Parathyroid adenoma (tissue), 2 donors: ENCODE data around the gene HPN.
"Not testable (repeated sequence)": the region's sequence is repeated elsewhere in the genome, so short reads cannot be mapped to it uniquely, and the experiment has no call there.

Source experiments
- H2AFZ ChIP-seq: fragments of 300-600 bp; sonication (generic); one replicate; pipeline ENCODE4 v1.7.0; 2017; ENCODE audit warnings: antibody characterized with exemption, mild to moderate bottlenecking
- H3K27ac ChIP-seq: fragments of 300-600 bp; sonication (generic); one replicate; pipeline ENCODE4 v1.7.0; 2017
- H3K27me3 ChIP-seq: fragments of 300-600 bp; sonication (generic); one replicate; pipeline ENCODE4 v1.7.0; 2017; ENCODE audit warnings: low read length; ENCODE audit not compliant: control insufficient read depth, insufficient read depth
- H3K36me3 ChIP-seq: fragments of 300-600 bp; sonication (generic); one replicate; pipeline ENCODE4 v1.7.0; 2017; ENCODE audit warnings: low read length; ENCODE audit not compliant: control insufficient read depth, insufficient read depth
- H3K4me1 ChIP-seq: fragments of 300-600 bp; sonication (generic); one replicate; pipeline ENCODE4 v1.7.0; 2017; ENCODE audit warnings: control low read depth
- H3K4me2 ChIP-seq: fragments of 300-600 bp; sonication (generic); one replicate; pipeline ENCODE4 v1.7.0; 2017; ENCODE audit warnings: low read length
- H3K4me3 ChIP-seq: fragments of 300-600 bp; sonication (generic); one replicate; pipeline ENCODE4 v1.7.0; 2017; ENCODE audit warnings: low read depth, low read length
- H3K79me2 ChIP-seq: fragments of 300-600 bp; sonication (generic); one replicate; pipeline ENCODE4 v1.7.0; 2017; ENCODE audit warnings: control low read depth
- H3K9ac ChIP-seq: fragments of 300-600 bp; sonication (generic); one replicate; pipeline ENCODE4 v1.7.0; 2017; ENCODE audit warnings: mild to moderate bottlenecking
- H3K9me3 ChIP-seq: fragments of 300-600 bp; sonication (generic); one replicate; pipeline ENCODE4 v1.7.0; 2017; ENCODE audit warnings: low read length; ENCODE audit not compliant: control insufficient read depth
- TF ChIP-seq, protein P1 (sequence below): fragments of 300-600 bp; sonication (generic); IDR thresholded peaks from one replicate; pipeline ENCODE4 v1.7.0; 2017; ENCODE audit warnings: antibody characterized with exemption, mild to moderate bottlenecking
- donor health status: primary hyperparathyroidism.

Gene HPN

DNA sequence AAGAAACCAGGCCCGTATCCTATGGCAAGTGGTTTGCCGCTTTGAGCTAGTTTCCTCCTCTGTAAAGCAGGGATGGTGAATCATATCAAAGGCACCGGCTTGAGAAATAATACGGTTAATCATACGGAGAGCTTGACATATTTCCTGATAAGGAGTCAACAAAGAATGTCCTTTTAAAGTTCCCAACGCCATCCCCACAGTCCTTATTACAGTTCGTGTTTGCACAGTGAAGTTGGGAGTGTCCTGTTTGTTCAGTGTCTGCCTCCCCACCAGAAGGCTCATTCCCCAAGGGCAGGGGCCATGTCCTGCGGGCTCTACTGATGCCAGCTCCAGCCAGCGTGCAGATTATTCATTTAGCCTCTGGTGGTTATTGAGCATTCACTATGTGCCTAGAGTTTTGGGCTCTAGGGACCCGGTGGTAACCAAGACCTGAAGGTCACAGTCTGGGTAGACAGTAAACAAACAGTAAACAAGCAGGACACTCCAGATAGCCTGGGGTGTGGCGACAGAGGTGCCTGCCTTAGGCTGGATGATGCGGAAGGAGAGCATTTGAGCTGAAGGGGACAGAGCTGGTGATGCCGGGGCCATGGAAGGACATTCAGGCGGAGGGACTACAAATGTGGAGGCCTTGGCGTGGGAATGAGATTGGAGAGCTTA is 35.1 kb upstream of the HPN start:
- no peaks in the 10 kb centered on the region for H3K9me3 ChIP-seq
- H3K9ac ChIP-seq = no peak overlapping the region
- H3K4me3 ChIP-seq = no peak overlapping the region
- H3K36me3 ChIP-seq = no peaks in the 10 kb centered on the region
- no peak overlapping the region for H3K4me2 ChIP-seq
- no peaks in the 10 kb centered on the region for H3K27me3 ChIP-seq
- H3K27ac ChIP-seq = peak overlapping the region; percentile 19
- TF ChIP-seq, protein P1, sequence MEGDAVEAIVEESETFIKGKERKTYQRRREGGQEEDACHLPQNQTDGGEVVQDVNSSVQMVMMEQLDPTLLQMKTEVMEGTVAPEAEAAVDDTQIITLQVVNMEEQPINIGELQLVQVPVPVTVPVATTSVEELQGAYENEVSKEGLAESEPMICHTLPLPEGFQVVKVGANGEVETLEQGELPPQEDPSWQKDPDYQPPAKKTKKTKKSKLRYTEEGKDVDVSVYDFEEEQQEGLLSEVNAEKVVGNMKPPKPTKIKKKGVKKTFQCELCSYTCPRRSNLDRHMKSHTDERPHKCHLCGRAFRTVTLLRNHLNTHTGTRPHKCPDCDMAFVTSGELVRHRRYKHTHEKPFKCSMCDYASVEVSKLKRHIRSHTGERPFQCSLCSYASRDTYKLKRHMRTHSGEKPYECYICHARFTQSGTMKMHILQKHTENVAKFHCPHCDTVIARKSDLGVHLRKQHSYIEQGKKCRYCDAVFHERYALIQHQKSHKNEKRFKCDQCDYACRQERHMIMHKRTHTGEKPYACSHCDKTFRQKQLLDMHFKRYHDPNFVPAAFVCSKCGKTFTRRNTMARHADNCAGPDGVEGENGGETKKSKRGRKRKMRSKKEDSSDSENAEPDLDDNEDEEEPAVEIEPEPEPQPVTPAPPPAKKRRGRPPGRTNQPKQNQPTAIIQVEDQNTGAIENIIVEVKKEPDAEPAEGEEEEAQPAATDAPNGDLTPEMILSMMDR = no peak
- H3K79me2 ChIP-seq = peaks cover 8% of the 10 kb centered on the region
- no peaks in the 10 kb centered on the region for H3K4me1 ChIP-seq
- no peak overlapping the region for H2AFZ ChIP-seq

DNA sequence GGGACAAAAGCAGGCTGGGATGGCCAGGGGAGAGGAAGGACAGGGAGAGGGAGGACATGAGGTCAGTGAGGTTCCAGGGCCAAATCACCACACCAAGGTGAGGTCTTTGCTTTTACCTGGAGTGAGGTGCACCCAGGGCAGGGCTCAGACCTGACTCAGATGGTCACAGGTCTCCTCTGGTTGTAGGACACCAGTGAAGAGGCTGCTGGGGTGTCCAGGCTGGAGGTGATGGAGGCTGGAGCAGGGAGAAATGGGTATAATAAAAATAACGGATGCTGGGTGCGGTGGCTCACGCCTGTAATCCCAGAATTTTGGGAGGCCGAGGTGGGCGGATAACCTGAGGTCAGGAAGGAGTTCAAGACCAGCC is 34.5 kb upstream of the HPN start:
- Histone ChIP-seq H3K9me3 (no peaks in the 10 kb centered on the region), H3K27ac (peak overlapping the region; percentile 19), H3K4me2 (no peak overlapping the region), H3K27me3 (no peaks in the 10 kb centered on the region), H3K36me3 (no peaks in the 10 kb centered on the region), H2AFZ (no peak overlapping the region), H3K4me1 (no peaks in the 10 kb centered on the region), H3K79me2 (peaks cover 8% of the 10 kb centered on the region), H3K9ac (no peak overlapping the region), H3K4me3 (no peak overlapping the region)
- TF ChIP-seq, protein P1 = no peak

DNA sequence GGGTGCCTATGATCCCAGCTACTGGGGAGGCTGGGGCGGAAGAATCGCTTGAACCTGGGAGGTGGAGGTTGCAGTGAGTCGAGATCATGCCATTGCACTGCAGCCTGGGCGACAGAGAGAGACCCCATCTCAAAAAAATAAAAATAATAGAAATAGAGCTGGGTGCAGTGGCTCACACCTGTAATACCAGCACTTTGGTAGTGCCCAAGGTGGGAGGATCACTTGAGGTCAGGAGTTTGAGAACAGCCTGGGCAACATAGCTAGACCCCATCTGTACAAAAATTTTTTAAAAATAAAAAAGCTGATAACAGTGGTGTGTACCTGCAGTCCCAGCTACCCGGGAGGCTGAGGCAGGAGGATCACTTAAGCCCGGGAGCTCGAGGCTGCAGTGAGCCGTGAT is 34.1 kb upstream of the HPN start:
- H3K27me3 ChIP-seq, H3K79me2 ChIP-seq, H3K4me2 ChIP-seq, H3K9ac ChIP-seq, H3K36me3 ChIP-seq, H3K27ac ChIP-seq, H3K4me1 ChIP-seq, H3K4me3 ChIP-seq, H2AFZ ChIP-seq, H3K9me3 ChIP-seq: not testable (repeated sequence)

DNA sequence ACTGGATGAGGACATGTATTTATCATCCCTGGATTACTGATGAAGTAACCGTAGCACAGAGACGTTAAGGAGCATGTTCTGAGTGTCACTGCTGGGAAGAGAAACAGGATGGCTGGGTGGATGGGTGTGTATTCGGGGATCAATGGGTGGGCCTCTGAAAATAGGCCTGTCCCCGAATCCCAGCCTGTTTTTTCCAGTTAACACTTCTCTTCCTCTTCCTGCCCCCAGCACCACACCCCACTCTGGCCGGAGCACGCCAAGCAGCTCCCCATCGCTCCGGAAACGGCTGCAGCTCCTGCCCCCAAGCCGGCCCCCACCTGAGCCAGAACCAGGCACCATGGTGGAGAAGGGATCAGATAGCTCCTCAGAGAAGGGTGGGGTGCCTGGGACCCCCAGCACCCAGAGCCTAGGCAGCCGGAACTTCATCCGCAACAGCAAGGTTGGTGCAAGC is 32.6 kb upstream of the HPN start:
- H3K9ac ChIP-seq = no peak overlapping the region
- no peak overlapping the region for H2AFZ ChIP-seq
- no peak overlapping the region for H3K4me2 ChIP-seq
- H3K79me2 ChIP-seq = peaks cover 11% of the 10 kb centered on the region
- H3K4me3 ChIP-seq = no peak overlapping the region
- H3K4me1 ChIP-seq = no peaks in the 10 kb centered on the region
- H3K36me3 ChIP-seq = no peaks in the 10 kb centered on the region
- H3K9me3 ChIP-seq = no peaks in the 10 kb centered on the region
- H3K27me3 ChIP-seq = no peaks in the 10 kb centered on the region
- TF ChIP-seq, protein P1 = no peak
- H3K27ac ChIP-seq = peak overlapping the region; percentile 76

DNA sequence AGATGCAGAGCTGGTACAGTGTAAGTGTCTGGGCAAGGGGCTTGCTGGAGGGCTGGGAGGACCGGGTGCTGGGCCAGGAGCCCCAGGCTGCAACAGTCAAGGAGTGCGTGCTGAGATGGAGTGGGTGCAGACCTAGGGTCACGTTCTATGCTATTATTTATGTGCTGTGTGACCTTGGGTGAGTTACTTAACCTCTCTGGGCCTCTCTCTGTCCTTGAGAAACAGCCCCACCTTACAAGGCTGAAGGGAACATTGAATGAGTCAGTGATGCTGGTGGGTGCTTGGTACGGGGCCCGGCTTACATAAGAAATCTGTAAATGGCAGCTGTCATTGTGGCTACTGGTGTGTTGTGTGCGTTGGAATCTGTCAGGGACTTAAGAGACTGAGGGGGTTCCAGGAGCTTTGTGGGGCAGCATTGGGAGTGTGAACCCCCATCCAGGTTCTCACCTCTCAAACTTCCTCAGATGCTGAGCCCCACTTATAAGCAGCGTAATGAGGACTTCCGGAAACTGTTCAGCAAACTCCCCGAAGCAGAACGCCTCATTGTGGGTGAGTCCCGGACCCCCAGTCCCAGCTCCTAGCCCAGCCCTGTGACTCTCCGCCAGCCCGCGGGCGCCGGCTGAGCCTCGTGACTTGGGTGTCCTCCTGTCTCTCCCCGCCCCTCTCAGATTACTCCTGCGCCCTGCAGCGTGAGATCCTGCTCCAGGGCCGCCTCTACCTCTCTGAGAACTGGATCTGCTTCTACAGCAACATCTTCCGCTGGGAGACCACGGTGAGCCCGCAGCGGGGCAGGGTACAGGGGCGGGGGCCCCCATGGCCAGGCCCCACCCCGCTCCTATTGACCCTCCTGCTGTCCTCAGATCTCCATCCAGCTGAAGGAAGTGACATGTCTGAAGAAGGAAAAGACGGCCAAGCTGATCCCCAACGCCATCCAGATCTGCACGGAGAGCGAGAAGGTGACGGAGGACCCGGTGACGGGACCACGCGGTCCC is 31.8 kb upstream of the HPN start:
- TF ChIP-seq, protein P1 = no peak
- peaks cover 5% of the 10 kb centered on the region for H3K79me2 ChIP-seq
- no peaks in the 10 kb centered on the region for H3K9me3 ChIP-seq
- H2AFZ ChIP-seq = no peak overlapping the region
- H3K36me3 ChIP-seq = no peaks in the 10 kb centered on the region
- no peaks in the 10 kb centered on the region for H3K4me1 ChIP-seq
- H3K9ac ChIP-seq = no peak overlapping the region
- H3K27me3 ChIP-seq = no peaks in the 10 kb centered on the region
- H3K27ac ChIP-seq = no peak overlapping the region
- H3K4me3 ChIP-seq = no peak overlapping the region
- no peak overlapping the region for H3K4me2 ChIP-seq
